GM13977 (cell line): ENCODE measurements around the gene CACNA1D.

Source experiments
- DNase-seq: peaks from one replicate; pipeline ENCODE4 v3.0.0; 2012; ENCODE audit warnings: low spot score
- in situ Hi-C: fragments of 300-500 bp; cut with MboI; formaldehyde crosslinking; loops from one replicate; pipeline ENCODE4 v1.12.0; 2022; ENCODE audit warnings: low sequenced_read_pairs, low pct_unique_long_range_greater_than_20kb, mixed read lengths, inconsistent platforms; ENCODE audit not compliant: unreplicated experiment
- TF ChIP-seq, protein P1 (sequence below): IDR thresholded peaks from 2 replicates; pipeline ENCODE4 v1.5.1; 2012; ENCODE audit warnings: mild to moderate bottlenecking, control low read depth; ENCODE audit not compliant: insufficient read depth; ENCODE audit errors: extremely low read depth, missing control alignments

CACNA1D gene

DNA sequence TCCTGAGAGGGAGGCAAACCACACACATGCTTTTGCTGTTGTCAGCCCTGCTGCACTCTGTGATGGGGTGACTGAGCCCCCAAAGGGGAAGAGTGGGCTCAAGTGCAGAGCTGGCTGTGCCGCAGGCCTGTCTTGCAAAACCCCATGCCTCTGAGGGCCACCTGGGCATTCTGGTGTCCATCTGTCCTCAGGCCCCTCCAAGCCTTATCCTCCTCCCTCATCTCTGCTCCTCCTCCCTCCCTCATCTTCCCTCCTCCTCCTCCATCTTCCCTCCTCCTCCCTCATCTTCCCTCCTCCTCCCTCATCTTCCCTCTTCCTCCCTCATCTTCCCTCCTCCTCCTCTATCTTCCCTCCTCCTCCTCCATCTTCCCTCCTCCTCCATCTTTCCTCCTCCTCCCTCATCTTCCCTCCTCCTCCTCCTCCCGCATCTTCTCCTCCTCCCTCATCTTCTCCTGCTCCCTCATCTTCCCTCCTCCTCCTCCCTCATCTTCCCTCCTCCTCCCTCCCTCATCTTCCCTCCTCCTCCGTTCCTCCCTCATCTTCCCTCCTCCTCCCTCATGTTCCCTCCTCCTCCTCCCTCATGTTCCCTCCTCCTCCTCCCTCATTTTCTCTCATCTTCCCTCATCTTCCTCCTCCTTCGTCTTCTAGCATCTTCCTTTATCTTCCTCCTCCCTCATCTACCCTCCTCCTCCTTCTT lies 311.2 kb downstream of the CACNA1D start:
- TF ChIP-seq, protein P1, sequence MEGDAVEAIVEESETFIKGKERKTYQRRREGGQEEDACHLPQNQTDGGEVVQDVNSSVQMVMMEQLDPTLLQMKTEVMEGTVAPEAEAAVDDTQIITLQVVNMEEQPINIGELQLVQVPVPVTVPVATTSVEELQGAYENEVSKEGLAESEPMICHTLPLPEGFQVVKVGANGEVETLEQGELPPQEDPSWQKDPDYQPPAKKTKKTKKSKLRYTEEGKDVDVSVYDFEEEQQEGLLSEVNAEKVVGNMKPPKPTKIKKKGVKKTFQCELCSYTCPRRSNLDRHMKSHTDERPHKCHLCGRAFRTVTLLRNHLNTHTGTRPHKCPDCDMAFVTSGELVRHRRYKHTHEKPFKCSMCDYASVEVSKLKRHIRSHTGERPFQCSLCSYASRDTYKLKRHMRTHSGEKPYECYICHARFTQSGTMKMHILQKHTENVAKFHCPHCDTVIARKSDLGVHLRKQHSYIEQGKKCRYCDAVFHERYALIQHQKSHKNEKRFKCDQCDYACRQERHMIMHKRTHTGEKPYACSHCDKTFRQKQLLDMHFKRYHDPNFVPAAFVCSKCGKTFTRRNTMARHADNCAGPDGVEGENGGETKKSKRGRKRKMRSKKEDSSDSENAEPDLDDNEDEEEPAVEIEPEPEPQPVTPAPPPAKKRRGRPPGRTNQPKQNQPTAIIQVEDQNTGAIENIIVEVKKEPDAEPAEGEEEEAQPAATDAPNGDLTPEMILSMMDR: no peak
- in situ Hi-C loops: no loop called here

GRCh38 chr3:53806182-53807116 lies 312.0 kb downstream of the CACNA1D start:
- DNase-seq: peak; percentile 55
- in situ Hi-C loops: no loop called here
- TF ChIP-seq, protein P1: no peak

More for the DNA sequence above, 311.2 kb downstream of the CACNA1D start:
- DNase-seq: no peak

DNA sequence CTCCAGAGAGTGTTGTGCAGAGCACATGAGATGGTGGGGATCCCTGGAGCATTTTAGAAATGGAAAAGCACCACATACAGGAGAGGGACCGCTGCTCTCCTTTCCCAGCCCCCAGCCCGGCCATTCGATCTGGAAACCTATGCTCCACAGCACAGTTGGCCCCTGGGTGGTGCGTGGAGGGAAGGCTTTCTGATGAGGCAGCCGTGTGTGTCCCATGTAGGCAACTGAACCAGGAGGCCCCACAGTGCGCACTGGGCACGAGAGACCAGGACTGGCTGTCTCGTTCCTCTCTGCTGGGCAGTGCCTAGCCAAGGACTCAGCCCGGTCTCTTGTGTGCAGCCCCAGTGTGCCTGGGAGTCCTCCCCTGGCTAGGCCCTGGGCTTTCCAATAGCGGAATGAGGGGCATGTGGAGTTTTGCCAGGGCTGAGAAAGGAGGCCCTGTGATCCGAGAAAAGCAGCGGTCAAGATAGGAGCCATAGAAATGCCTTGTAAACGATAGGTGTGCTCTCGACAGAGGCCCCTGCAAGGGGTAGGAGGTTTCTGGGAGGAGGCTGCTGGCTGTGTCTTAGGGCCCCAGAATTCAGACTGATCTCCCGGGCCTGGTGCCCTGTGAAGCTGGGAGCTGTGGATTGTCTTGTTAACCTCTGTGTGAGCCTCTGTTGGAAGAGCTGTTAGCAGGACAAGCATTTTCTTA lies 312.9 kb downstream of the CACNA1D start:
- in situ Hi-C loops: no loop called here
- DNase-seq: no peak
- TF ChIP-seq, protein P1: no peak

- in situ Hi-C loops: no loop called here
- DNase-seq: no peak
- TF ChIP-seq, protein P1: no peak
Measured at GRCh38 chr3:53808496-53808895, 314.1 kb downstream of the CACNA1D start.

DNA sequence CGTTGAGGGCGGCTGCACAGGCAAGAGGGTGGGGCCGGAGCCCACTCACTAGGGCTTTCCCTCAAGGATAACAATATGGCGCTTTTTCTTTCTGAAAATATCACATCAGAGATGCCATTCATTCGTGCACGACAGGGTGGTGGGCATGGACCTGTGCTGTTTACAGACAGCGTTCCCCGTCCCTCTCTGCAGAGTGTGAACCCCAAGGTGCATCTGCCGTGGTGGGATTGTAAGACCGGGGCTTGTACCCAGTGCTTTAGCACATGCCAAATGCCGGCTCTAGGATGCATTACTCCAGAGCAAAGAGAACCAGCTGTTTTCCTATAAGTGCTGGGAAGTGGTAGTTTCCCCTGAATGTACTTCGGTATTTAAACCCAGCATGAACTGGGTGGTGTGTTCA lies 314.9 kb downstream of the CACNA1D start:
- no peak for DNase-seq
- TF ChIP-seq, protein P1: no peak
- in situ Hi-C loops: no loop called here

DNA sequence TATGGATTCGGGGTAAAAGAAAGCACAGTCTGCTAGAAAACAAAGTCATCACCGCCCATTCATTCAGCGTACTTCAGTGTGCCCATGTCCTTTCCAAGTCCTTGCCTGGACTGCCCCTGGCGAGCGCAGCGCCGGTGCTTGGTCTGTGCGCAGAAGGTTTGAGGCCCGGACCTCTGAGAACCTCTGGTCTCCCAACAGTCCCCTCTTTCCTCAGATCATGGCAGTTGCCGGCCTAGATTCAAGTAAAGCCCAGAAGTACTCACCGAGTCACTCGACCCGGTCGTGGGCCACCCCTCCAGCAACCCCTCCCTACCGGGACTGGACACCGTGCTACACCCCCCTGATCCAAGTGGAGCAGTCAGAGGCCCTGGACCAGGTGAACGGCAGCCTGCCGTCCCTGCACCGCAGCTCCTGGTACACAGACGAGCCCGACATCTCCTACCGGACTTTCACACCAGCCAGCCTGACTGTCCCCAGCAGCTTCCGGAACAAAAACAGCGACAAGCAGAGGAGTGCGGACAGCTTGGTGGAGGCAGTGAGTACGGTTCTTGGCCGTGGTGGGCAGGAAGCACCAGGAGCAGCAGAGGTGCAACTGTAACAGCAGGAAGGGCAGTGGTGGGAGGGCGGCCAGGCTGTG lies 315.5 kb downstream of the CACNA1D start:
- TF ChIP-seq, protein P1: no peak
- DNase-seq: no peak
- in situ Hi-C loops: no loop called here
